Motor neuron (in vitro differentiated cells): ENCODE measurements around the gene TULP3. TPM values are rescaled to one million over a fixed set of nuclear protein-coding genes. Genes with fewer than 3 reads are reported as not detected.

ENCODE experiments used
- ATAC-seq, 8 experiments: fragments of 200-7000 bp; cut with Tn5 transposase; replicated peaks in 6 of 8; 2 replicates each; pipeline ENCODE4 v1.8.0; 2021; ENCODE audit warnings: mild to moderate bottlenecking in 8 of 8, moderate library complexity in 8 of 8
- H3K27ac ChIP-seq, 2 donors: fragments of 250-450 bp; sonication (Bioruptor Pico); 2 replicates each; pipeline ENCODE4 v1.9.0; 2021; ENCODE audit warnings: antibody characterized with exemption in 2 of 2, mild to moderate bottlenecking in 2 of 2, moderate library complexity in 1 of 2
- H3K4me1 ChIP-seq, 2 donors: fragments of 250-450 bp; sonication (Bioruptor Pico); replicated peaks in 1 of 2; 2 replicates each; pipeline ENCODE4 v1.6.1; 2021; ENCODE audit warnings: antibody characterized with exemption in 2 of 2, mild to moderate bottlenecking in 2 of 2, moderate library complexity in 1 of 2
- H3K4me3 ChIP-seq, 5 donors: fragments of 250-450 bp; sonication (Bioruptor Pico); 2 replicates each; pipeline ENCODE4 v1.9.0; 2021; ENCODE audit warnings: antibody characterized with exemption in 5 of 5, mild to moderate bottlenecking in 5 of 5, moderate library complexity in 4 of 5
- WGBS, 10 experiments: fragments of 450-650 bp; shearing (Covaris generic); methylation state at CpG; one replicate each; pipeline ENCODE4 v1.0.0; 2022; 5-methylcytosine and 5-hydroxymethylcytosine counted together
- in situ Hi-C, 9 experiments: fragments of 400-800 bp; cut with MboI; loops; one replicate each; pipeline ENCODE4 v1.15.0; 2021; ENCODE audit warnings: low sequenced_read_pairs in 9 of 9, low pct_unique_long_range_greater_than_20kb in 2 of 9; ENCODE audit not compliant: unreplicated experiment in 9 of 9
- total RNA-seq, 8 experiments: library from RNA; unstranded; fragments of 300-600 nt; gene quantifications; 2 replicates each; pipeline versions ENCODE4 v1.2.3 to v1.2.4, GENCODE V29; 2022

Gene TULP3
- total RNA-seq, 8 experiments from 2014 or later, result 11.7 to 25.1 (median 15.4) TPM

DNA sequence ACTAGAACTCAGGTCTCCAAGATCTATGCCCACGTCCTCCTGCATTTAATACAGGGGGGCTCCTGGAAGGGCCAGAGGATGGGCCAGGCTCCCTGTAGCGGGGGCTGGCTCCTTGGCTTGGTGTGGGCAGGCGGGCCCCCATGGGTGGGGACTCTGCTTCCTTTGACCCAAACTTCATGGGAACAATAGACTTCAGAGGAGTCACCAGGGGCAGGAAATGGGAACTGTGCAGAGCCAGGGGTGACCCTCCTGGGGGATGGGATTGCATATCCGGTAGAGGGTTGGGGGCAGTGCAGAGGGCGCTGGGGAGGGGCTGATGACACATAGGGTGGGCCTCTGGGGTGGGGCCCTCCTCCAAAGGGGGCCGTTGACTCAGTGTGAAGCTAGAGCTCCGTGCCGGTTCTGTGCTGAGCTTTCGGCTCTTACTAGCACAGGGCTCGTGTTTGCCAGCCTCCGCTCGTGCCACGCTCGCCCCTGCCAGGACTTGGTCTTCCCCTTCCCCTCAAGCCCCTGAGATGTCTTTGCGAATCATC is 73.1 kb downstream of the TULP3 start:
- no peak overlapping the region for H3K27ac ChIP-seq
- WGBS, 10 experiments, result 0 to 100% (median 80%) methylated on average over 1 to 5 of the region's 15 CpGs; no CpG with 5 or more reads in 5 of the 10 experiments
- no peak for ATAC-seq
- no peak overlapping the region for H3K4me3 ChIP-seq
- no peaks in the 10 kb centered on the region for H3K4me1 ChIP-seq
- in situ Hi-C loops, result no loop called here

DNA sequence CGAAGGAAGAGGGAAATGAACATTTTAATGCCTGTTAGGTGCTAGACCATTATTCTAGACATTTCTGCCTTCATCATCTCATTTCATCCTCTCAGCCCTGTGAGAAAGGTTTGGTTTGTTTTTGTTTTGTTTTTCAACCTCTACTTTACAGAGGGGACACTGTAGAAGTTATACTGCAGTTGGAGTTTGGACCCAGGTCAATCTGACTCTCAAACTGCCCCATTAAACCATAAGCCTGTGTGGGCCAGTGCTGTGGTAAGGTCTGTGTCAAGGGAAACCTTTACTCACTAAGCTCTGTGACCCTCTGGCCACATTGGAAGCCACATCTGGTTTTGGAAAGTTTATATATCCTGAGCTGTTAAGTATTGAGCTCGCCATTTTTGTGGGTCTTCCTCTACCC is 77.0 kb downstream of the TULP3 start:
- no peak overlapping the region for H3K27ac ChIP-seq
- H3K4me3 ChIP-seq, result no peak overlapping the region
- H3K4me1 ChIP-seq, result no peaks in the 10 kb centered on the region
- in situ Hi-C loops, result no loop called here
- ATAC-seq, result no peak
- 33 to 100% (median 90%) methylated on average over 1 to 2 of the region's 2 CpGs; no CpG with 5 or more reads in 5 of the 10 experiments for WGBS, 10 experiments

GRCh38 chr12:2970744-2971143 is 80.1 kb downstream of the TULP3 start:
- WGBS, 10 experiments, result 29 to 100% (median 85%) methylated on average over 1 to 7 of the region's 10 CpGs; no CpG with 5 or more reads in 4 of the 10 experiments
- H3K27ac ChIP-seq, result no peak overlapping the region

GRCh38 chr12:2973566-2973965 is 82.9 kb downstream of the TULP3 start:
- no peak for ATAC-seq
- Histone ChIP-seq H3K27ac (no peak overlapping the region), H3K4me3 (no peak overlapping the region), H3K4me1 (no peaks in the 10 kb centered on the region)
- WGBS, 10 experiments, result 40 to 100% (median 100%) methylated on average over 1 to 9 of the region's 9 CpGs; no CpG with 5 or more reads in 1 of the 10 experiments
- in situ Hi-C loops, result no loop called here

More at GRCh38 chr12:2970744-2971143, 80.1 kb downstream of the TULP3 start:
- Histone ChIP-seq H3K4me1 (no peaks in the 10 kb centered on the region), H3K4me3 (no peak overlapping the region)
- in situ Hi-C loops, result no loop called here
- peak in 5 of 8 experiments; percentile 6 to 44 (median 36) for ATAC-seq

DNA sequence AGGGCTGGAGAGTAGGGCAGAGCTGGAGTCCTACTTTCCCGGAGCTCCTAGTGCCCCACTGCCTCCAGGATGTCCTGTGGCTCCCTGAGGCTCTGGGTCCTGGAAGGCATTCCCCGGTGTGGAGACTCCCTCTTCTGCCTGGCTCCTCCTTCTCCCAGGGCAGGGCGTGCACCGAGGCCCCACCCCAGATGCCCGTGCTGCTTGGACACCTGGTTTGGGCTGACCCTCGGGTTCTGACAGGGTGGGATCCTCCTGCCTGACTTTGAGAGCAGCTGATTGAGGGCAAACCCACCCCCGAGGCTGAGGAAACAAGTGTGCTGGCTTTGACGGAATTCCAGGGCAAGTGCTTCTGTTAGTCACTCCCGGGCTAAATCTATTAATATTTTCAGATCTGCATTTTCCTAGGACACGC is 83.9 kb downstream of the TULP3 start:
- H3K4me3 ChIP-seq, result no peak overlapping the region
- in situ Hi-C loops, result no loop called here
- WGBS, 10 experiments, result 0 to 100% (median 71%) methylated on average over 1 to 6 of the region's 10 CpGs; no CpG with 5 or more reads in 3 of the 10 experiments
- no peak overlapping the region for H3K27ac ChIP-seq
- peak in 3 of 8 experiments; percentile 63 to 81 (median 72) for ATAC-seq
- no peaks in the 10 kb centered on the region for H3K4me1 ChIP-seq

DNA sequence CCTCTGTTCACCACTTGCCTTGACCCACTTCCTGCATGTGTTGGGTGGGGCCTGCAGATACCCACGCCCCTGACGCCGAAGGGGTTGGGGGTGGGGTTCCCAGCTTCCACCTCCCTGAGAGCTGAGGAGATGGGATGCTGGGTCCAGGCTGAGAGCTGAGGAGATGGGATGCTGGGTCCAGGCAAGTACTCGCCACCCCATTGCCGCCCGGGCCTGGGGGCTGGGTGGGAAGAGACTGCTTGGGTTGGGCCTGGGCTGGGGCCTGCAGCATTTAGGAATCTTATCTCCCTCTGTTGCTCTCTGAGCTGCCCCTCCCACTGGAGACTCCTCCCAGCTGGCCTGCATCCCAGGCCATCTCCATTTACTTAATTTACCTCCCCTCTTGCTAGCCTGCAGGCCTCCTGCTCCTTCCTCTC is 85.9 kb downstream of the TULP3 start:
- no peak overlapping the region for H3K27ac ChIP-seq
- WGBS, 10 experiments, result 0% methylated on average over 2 of the region's 6 CpGs; no CpG with 5 or more reads in 9 of the 10 experiments
- H3K4me1 ChIP-seq, result no peaks in the 10 kb centered on the region
- no peak overlapping the region for H3K4me3 ChIP-seq
- peak in 4 of 8 experiments; percentile 12 to 71 (median 60) for ATAC-seq
- in situ Hi-C loops, result no loop called here

- no peaks in the 10 kb centered on the region for H3K4me1 ChIP-seq
- ATAC-seq, result no peak
- H3K27ac ChIP-seq, result no peak overlapping the region
- in situ Hi-C loops, result no loop called here
- H3K4me3 ChIP-seq, result no peak overlapping the region
- 73 to 100% (median 94%) methylated on average over 1 to 5 of the region's 5 CpGs; no CpG with 5 or more reads in 2 of the 10 experiments for WGBS, 10 experiments
These were observed 87.1 kb downstream of the TULP3 start for GRCh38 chr12:2977776-2978175.

GRCh38 chr12:2979806-2980205 is 89.1 kb downstream of the TULP3 start:
- no peak for ATAC-seq
- Histone ChIP-seq H3K4me1 (no peaks in the 10 kb centered on the region), H3K27ac (no peak overlapping the region), H3K4me3 (no peak overlapping the region)
- in situ Hi-C loops, result no loop called here
- WGBS, 10 experiments, result 77 to 100% (median 91%) methylated on average over 2 to 4 of the region's 4 CpGs; no CpG with 5 or more reads in 4 of the 10 experiments

DNA sequence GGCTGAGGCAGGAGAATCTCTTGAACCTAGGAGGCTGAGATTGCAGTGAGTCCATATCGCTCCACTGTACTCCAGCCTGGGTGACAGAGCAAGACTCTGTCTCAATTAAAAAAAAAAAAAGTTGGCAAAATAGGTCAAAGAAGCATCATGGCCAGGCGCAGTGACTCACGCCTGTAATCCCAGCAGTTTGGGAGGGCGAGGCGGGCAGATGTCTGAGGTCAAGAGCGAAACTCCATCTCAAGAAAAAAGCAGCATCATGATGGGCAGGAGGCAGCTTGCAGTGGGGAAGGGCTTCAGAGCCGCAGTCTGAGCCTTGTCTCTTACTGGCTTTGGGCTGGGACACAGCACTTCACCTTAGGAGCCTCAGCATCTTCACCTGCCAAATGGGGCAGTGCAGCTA is 89.9 kb downstream of the TULP3 start:
- ATAC-seq, result no peak

GRCh38 chr12:2982361-2982760 is 91.7 kb downstream of the TULP3 start:
- in situ Hi-C loops, result no loop called here
- 90 to 100% (median 92%) methylated on average over 1 to 10 of the region's 13 CpGs; no CpG with 5 or more reads in 6 of the 10 experiments for WGBS, 10 experiments
- no peak overlapping the region for H3K27ac ChIP-seq
- no peak overlapping the region for H3K4me3 ChIP-seq
- ATAC-seq, result no peak
- H3K4me1 ChIP-seq, result no peaks in the 10 kb centered on the region

More for the DNA sequence above, 89.9 kb downstream of the TULP3 start:
- H3K27ac ChIP-seq, result no peak overlapping the region
- in situ Hi-C loops, result no loop called here
- no peak overlapping the region for H3K4me3 ChIP-seq
- 50 to 100% (median 97%) methylated on average over 1 to 6 of the region's 7 CpGs; no CpG with 5 or more reads in 4 of the 10 experiments for WGBS, 10 experiments
- no peaks in the 10 kb centered on the region for H3K4me1 ChIP-seq

- no peak overlapping the region for H3K27ac ChIP-seq
- no peaks in the 10 kb centered on the region for H3K4me1 ChIP-seq
- WGBS, 10 experiments, result 56 to 100% (median 90%) methylated on average over 1 to 4 of the region's 5 CpGs; no CpG with 5 or more reads in 3 of the 10 experiments
- ATAC-seq, result no peak
- H3K4me3 ChIP-seq, result no peak overlapping the region
- in situ Hi-C loops, result no loop called here
These were observed 93.6 kb downstream of the TULP3 start for GRCh38 chr12:2984249-2984648.

GRCh38 chr12:2984698-2985097 is 94.0 kb downstream of the TULP3 start:
- Histone ChIP-seq H3K4me1 (no peaks in the 10 kb centered on the region), H3K4me3 (no peak overlapping the region), H3K27ac (no peak overlapping the region)
- in situ Hi-C loops, result no loop called here
- no peak for ATAC-seq
- 83 to 100% (median 100%) methylated on average over 1 of the region's 1 CpG; no CpG with 5 or more reads in 2 of the 10 experiments for WGBS, 10 experiments

- 29 to 100% (median 85%) methylated on average over 1 to 3 of the region's 3 CpGs; no CpG with 5 or more reads in 1 of the 10 experiments for WGBS, 10 experiments
- Histone ChIP-seq H3K4me1 (no peaks in the 10 kb centered on the region), H3K4me3 (no peak overlapping the region), H3K27ac (no peak overlapping the region)
- no peak for ATAC-seq
- in situ Hi-C loops, result no loop called here
These were observed 96.2 kb downstream of the TULP3 start for GRCh38 chr12:2986876-2987275.

DNA sequence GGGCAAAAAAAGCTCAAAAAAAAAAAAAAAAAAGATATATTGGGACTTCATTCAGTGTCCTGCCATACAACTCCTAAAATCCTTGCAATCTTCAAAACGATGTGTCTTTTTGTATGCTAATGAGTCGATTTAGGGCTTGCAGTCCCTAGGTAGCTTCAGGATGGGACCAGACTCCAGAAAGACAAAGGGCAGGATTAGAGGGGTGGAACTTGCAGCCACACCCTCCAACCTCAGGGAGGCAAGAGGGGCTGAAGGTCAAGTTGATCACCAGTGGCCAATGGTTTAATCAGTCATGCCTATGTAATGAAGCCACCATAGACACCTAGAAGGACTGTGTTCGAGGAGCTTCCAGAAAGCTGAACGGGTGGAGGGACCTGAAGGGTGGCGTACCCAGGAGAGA is 97.8 kb downstream of the TULP3 start:
- in situ Hi-C loops, result no loop called here
- H3K4me1 ChIP-seq, result no peaks in the 10 kb centered on the region
- H3K27ac ChIP-seq, result no peak overlapping the region
- WGBS, 10 experiments, result 40 to 100% (median 83%) methylated on average over 1 to 4 of the region's 5 CpGs; no CpG with 5 or more reads in 3 of the 10 experiments
- no peak overlapping the region for H3K4me3 ChIP-seq
- no peak for ATAC-seq
